HepG2 (cell line): ENCODE data around the gene LRIT2. TPM values are rescaled to one million over a fixed set of nuclear protein-coding genes. Genes with fewer than 3 reads are reported as not detected.

Experiments
- ATAC-seq: fragments of 200-7000 bp; cut with Tn5 transposase; 3 replicates; pipeline ENCODE4 v1.9.1; 2020; ENCODE audit warnings: mild to moderate bottlenecking, moderate library complexity
- BruUV-seq: library from RNA; stranded (reverse); fragments of 400-500 nt; replicated peaks from 2 replicates; lab custom pipeline; 2021; lab: Mats Ljungman, UMichigan
- CTCF ChIA-PET: fragments of 300-600 bp; formaldehyde crosslinking; extraction: SDS; loops from one replicate; lab custom pipeline; 2021; ENCODE audit warnings: low total read pairs, inconsistent platforms, low intra/inter-chr PET ratio; lab: Yijun Ruan, JAX
- POLR2A ChIA-PET: fragments of 350-600 bp; sonication (Branson Sonifier 250); formaldehyde crosslinking; loops from one replicate; lab custom pipeline; 2020; ENCODE audit warnings: antibody characterized with exemption, inconsistent platforms; lab: Yijun Ruan, JAX
- DNase-seq: peaks from one replicate; pipeline ENCODE4 v3.0.0-alpha.2; 2015; ENCODE audit warnings: low spot score
- FAIRE-seq: peaks from 3 replicates; lab custom pipeline; 2011; peaks lifted over from hg19 to GRCh38; lab: Jason Lieb, UNC
- H2AFZ ChIP-seq: one replicate; pipeline ENCODE4 v1.6.1; 2011; ENCODE audit warnings: low read length, inconsistent platforms
- H3K27ac ChIP-seq: fragments of 300-600 bp; 3 replicates; pipeline ENCODE4 v1.8.0; 2011; ENCODE audit warnings: mixed run types, mild to moderate bottlenecking, mixed read lengths, low read length, inconsistent platforms; ENCODE audit not compliant: insufficient read depth; ENCODE audit errors: extremely low read length
- H3K27me3 ChIP-seq, 2 experiments: fragments of 200-600 bp in 1 of 2; 2 replicates in 1 of 2; 3 replicates in 1 of 2; pipeline versions ENCODE4 v1.6.0 to v1.8.0; 2011; ENCODE audit warnings: low read length in 2 of 2, mild to moderate bottlenecking in 2 of 2, moderate library complexity in 2 of 2, inconsistent platforms in 1 of 2; ENCODE audit not compliant: insufficient read depth in 2 of 2, control insufficient read depth in 1 of 2
- H3K36me3 ChIP-seq, 2 experiments: fragments of 200-600 bp in 1 of 2; replicated peaks in 1 of 2; 2 replicates in 1 of 2; 3 replicates in 1 of 2; pipeline versions ENCODE4 v1.5.1 to v1.8.0; 2011; ENCODE audit warnings: low read length in 2 of 2, inconsistent platforms in 1 of 2; ENCODE audit not compliant: insufficient read depth in 2 of 2, control insufficient read depth in 1 of 2
- H3K4me1 ChIP-seq: 2 replicates; pipeline ENCODE4 v1.5.1; 2012; ENCODE audit warnings: low read length, inconsistent platforms; ENCODE audit not compliant: insufficient read depth
- H3K4me2 ChIP-seq: 2 replicates; pipeline ENCODE4 v1.6.0; 2011; ENCODE audit warnings: low read depth, low read length, inconsistent platforms
- H3K4me3 ChIP-seq, 3 experiments: fragments of 200-600 bp in 1 of 3; sonication (generic), shearing (Covaris generic) in 1 of 3; replicated peaks in 1 of 3; 2 replicates each; pipeline ENCODE4 v1.5.1; 2011 to 2016; ENCODE audit warnings: low read length in 3 of 3, inconsistent platforms in 2 of 3, low read depth in 2 of 3, mild to moderate bottlenecking in 2 of 3, control low read depth in 1 of 3, mixed read lengths in 1 of 3; ENCODE audit not compliant: insufficient read depth in 1 of 3
- H3K79me2 ChIP-seq: one replicate; pipeline ENCODE4 v1.6.1; 2011; ENCODE audit warnings: low read length, inconsistent platforms; ENCODE audit not compliant: insufficient read depth
- H3K9ac ChIP-seq: 2 replicates; pipeline ENCODE4 v1.6.0; 2011; ENCODE audit warnings: mild to moderate bottlenecking, low read depth, low read length, inconsistent platforms; ENCODE audit not compliant: insufficient read depth
- H3K9me3 ChIP-seq: 2 replicates; pipeline ENCODE4 v1.5.1; 2012; ENCODE audit warnings: mild to moderate bottlenecking, low read length
- H4K20me1 ChIP-seq: 2 replicates; pipeline ENCODE4 v1.6.0; 2011; ENCODE audit warnings: inconsistent platforms, mild to moderate bottlenecking, low read length, moderate library complexity; ENCODE audit not compliant: insufficient read depth
- ADNP ChIP-seq: sonication (generic); formaldehyde crosslinking; IDR thresholded peaks from 2 replicates; pipeline ENCODE4 v1.4.0; 2020; ENCODE audit warnings: missing genetic modification reagents
- AKNA ChIP-seq: sonication (generic); formaldehyde crosslinking; IDR thresholded peaks from 2 replicates; pipeline ENCODE4 v1.4.0; 2020; ENCODE audit warnings: missing genetic modification reagents, borderline replicate concordance
- ATAD3A ChIP-seq: sonication (generic); formaldehyde crosslinking; IDR thresholded peaks from 2 replicates; pipeline ENCODE4 v1.4.0; 2020; ENCODE audit warnings: missing genetic modification reagents
- HOXA7 ChIP-seq: sonication (generic); formaldehyde crosslinking; IDR thresholded peaks from 2 replicates; pipeline ENCODE4 v1.8.1; 2022; ENCODE audit warnings: mild to moderate bottlenecking, missing genetic modification reagents, moderate library complexity
- MAZ ChIP-seq, 2 experiments: sonication (generic) in 1 of 2; formaldehyde crosslinking in 1 of 2; IDR thresholded peaks; 2 replicates each; pipeline versions ENCODE4 v1.5.0 to v1.6.1; 2012 to 2020; ENCODE audit warnings: low read depth in 2 of 2, mild to moderate bottlenecking in 2 of 2, borderline replicate concordance in 1 of 2, improper control_type of control experiment in 1 of 2, low read length in 1 of 2, missing genetic modification reagents in 1 of 2, moderate library complexity in 1 of 2
- RCOR2 ChIP-seq: IDR thresholded peaks from 2 replicates; pipeline ENCODE4 v1.6.1; 2016; ENCODE audit warnings: missing biosample characterization, missing genetic modification reagents
- REST ChIP-seq, 2 experiments: IDR thresholded peaks; 2 replicates each; pipeline ENCODE4 v1.6.1; 2011 to 2012; ENCODE audit warnings: low read length in 2 of 2, borderline replicate concordance in 1 of 2, low read depth in 1 of 2, mild to moderate bottlenecking in 1 of 2, moderate library complexity in 1 of 2
- SNAPC2 ChIP-seq: sonication (generic); formaldehyde crosslinking; IDR thresholded peaks from 2 replicates; pipeline ENCODE4 v1.8.1; 2022; ENCODE audit warnings: mild to moderate bottlenecking, missing genetic modification reagents
- TFDP2 ChIP-seq: sonication (generic); formaldehyde crosslinking; IDR thresholded peaks from 2 replicates; pipeline ENCODE4 v1.4.0; 2020; ENCODE audit warnings: missing genetic modification reagents
- ZBTB42 ChIP-seq: sonication (generic); formaldehyde crosslinking; IDR thresholded peaks from 2 replicates; pipeline ENCODE4 v1.5.0; 2020; ENCODE audit warnings: mild to moderate bottlenecking, missing genetic modification reagents
- ZMYM2 ChIP-seq: sonication (generic); formaldehyde crosslinking; IDR thresholded peaks from 2 replicates; pipeline ENCODE4 v1.8.0; 2022; ENCODE audit warnings: mild to moderate bottlenecking, missing genetic modification reagents
- ZNF253 ChIP-seq: sonication (generic); formaldehyde crosslinking; IDR thresholded peaks from 2 replicates; pipeline ENCODE4 v1.8.0; 2022; ENCODE audit warnings: mild to moderate bottlenecking, missing genetic modification reagents, borderline replicate concordance
- ZNF430 ChIP-seq: sonication (generic); formaldehyde crosslinking; IDR thresholded peaks from 2 replicates; pipeline ENCODE4 v1.9.0; 2021; ENCODE audit warnings: mild to moderate bottlenecking, missing genetic modification reagents
- ZNF616 ChIP-seq: sonication (generic); formaldehyde crosslinking; IDR thresholded peaks from 2 replicates; pipeline ENCODE4 v1.5.0; 2020; ENCODE audit warnings: low read depth, mild to moderate bottlenecking, missing genetic modification reagents
- ZNF660 ChIP-seq: sonication (generic); formaldehyde crosslinking; IDR thresholded peaks from 2 replicates; pipeline ENCODE4 v1.5.1; 2020; ENCODE audit warnings: mild to moderate bottlenecking, low read depth, missing genetic modification reagents, borderline replicate concordance
- ZNF749 ChIP-seq: sonication (generic); formaldehyde crosslinking; IDR thresholded peaks from 2 replicates; pipeline ENCODE4 v1.8.0; 2022; ENCODE audit warnings: mild to moderate bottlenecking, missing genetic modification reagents, moderate library complexity, borderline replicate concordance
- WGBS: methylation state at CpG from one replicate; pipeline ENCODE4 v1.1.6; 2017; ENCODE audit warnings: low lambda C conversion rate; 5-methylcytosine and 5-hydroxymethylcytosine counted together
- in situ Hi-C: cut with HindIII; loops from 2 replicates; pipeline ENCODE4 v1.10.0; 2017; ENCODE audit warnings: low pct_unique_long_range_greater_than_20kb; ENCODE audit not compliant: extremely low pct_ligation_motif_present
- intact Hi-C: fragments of 100-400 bp; cut with micrococcal nuclease; formaldehyde crosslinking; loops from one replicate; pipeline ENCODE4 v1.10.0; 2022; ENCODE audit not compliant: unreplicated experiment
- polyA plus RNA-seq, 8 experiments: library from polyadenylated mRNA; depleted of rRNA in 3 of 8; stranded (reverse) in 7 of 8; unstranded in 1 of 8; fragments of >200 nt; fragmentation: Illumina TruSeq in 4 of 8; extraction: Trizol in 4 of 8; gene quantifications; 2 replicates each; pipeline versions ENCODE4 v1.2.1 to v1.2.3, GENCODE V29; 2011 to 2016; ENCODE audit warnings: low read depth in 4 of 8, missing spikeins in 1 of 8, mixed read lengths in 1 of 8; ENCODE audit not compliant: insufficient read depth in 1 of 8
- total RNA-seq, 5 experiments: library from RNA; depleted of rRNA; stranded (reverse); fragments of >200 nt; fragmentation: Illumina TruSeq; extraction: Trizol; gene quantifications; 2 replicates each; pipeline ENCODE4 v1.2.3, GENCODE V29; 2016; ENCODE audit warnings: low read depth in 1 of 5

The LRIT2 gene
- total and polyA plus RNA-seq, 2 of the 13 experiments (the other 11 are each of a cell fraction or from before 2014, with no cell fraction given): not detected

- no peak overlapping the region for H3K4me3 ChIP-seq
- DNase-seq (no peak), ATAC-seq (no peak), FAIRE-seq (no peak)
- intact Hi-C loops (no loop called here), in situ Hi-C loops (no loop called here)
- H2AFZ ChIP-seq: no peak overlapping the region
- H3K36me3 ChIP-seq: no peaks in the 10 kb centered on the region
- no peak overlapping the region for H3K4me2 ChIP-seq
- H3K4me1 ChIP-seq: no peaks in the 10 kb centered on the region
- no peaks in the 10 kb centered on the region for H4K20me1 ChIP-seq
- H3K79me2 ChIP-seq: no peaks in the 10 kb centered on the region
- 0% methylated on average over 3 of the region's 3 CpGs for WGBS
- H3K27ac ChIP-seq: no peak overlapping the region
- no TSS peak for BruUV-seq
- H3K9me3 ChIP-seq: no peaks in the 10 kb centered on the region
- POLR2A ChIA-PET: no interaction called here
- H3K27me3 ChIP-seq: peaks cover 6 to 39% of the 10 kb centered on the region in 2 experiments
- CTCF ChIA-PET: no interaction called here
- no peak overlapping the region for H3K9ac ChIP-seq
- no peak for TF ChIP-seq RCOR2 (CRISPR knock-in tag)
- no peak for TF ChIP-seq ZNF616 (CRISPR knock-in tag)
- no peak for TF ChIP-seq MAZ (IDR thresholded peaks at IDR 0.05; ENCODE audit: borderline replicate concordance, low read depth, low read length)
- TF ChIP-seq MAZ (CRISPR knock-in tag; IDR thresholded peaks at IDR 0.05; ENCODE audit: low read depth): no peak
- no peak for TF ChIP-seq REST (IDR thresholded peaks at IDR 0.05; ENCODE audit: borderline replicate concordance in 1 of 2, low read depth in 1 of 2, low read length in 2 of 2)
- no peak for TF ChIP-seq ZBTB42 (CRISPR knock-in tag)
- no peak for TF ChIP-seq ADNP (CRISPR knock-in tag)
- TF ChIP-seq ZNF660 (CRISPR knock-in tag): no peak
- no peak for TF ChIP-seq TFDP2 (CRISPR knock-in tag)
- TF ChIP-seq ZNF749: no peak
- no peak for TF ChIP-seq SNAPC2 (CRISPR knock-in tag)
- no peak for TF ChIP-seq ZMYM2 (CRISPR knock-in tag)
- no peak for TF ChIP-seq ZNF253 (CRISPR knock-in tag)
- TF ChIP-seq AKNA (CRISPR knock-in tag): no peak
- no peak for TF ChIP-seq ZNF430 (CRISPR knock-in tag)
- TF ChIP-seq ATAD3A (CRISPR knock-in tag): no peak
- TF ChIP-seq HOXA7 (CRISPR knock-in tag): no peak
Observed at GRCh38 chr10:84190621-84191020, 34.7 kb downstream of the LRIT2 start.
